Neural cell (in vitro differentiated cells): Measurements from ENCODE around the gene FAM168A. TPM values are rescaled to one million over a fixed set of nuclear protein-coding genes. Genes with fewer than 3 reads are reported as not detected.

Experiments used
- H2AFZ ChIP-seq: fragments of 200-600, 300-800 bp; sonication (generic), shearing (Covaris generic); 2 replicates; pipeline ENCODE4 v1.6.0; 2014; ENCODE audit warnings: low read depth, mild to moderate bottlenecking, antibody characterized with exemption, low read length, moderate library complexity
- H3F3A ChIP-seq: fragments of 200-600 bp; shearing (Covaris generic); 2 replicates; pipeline ENCODE4 v1.6.1; 2016; ENCODE audit warnings: mild to moderate bottlenecking, moderate library complexity, mixed read lengths, antibody characterized with exemption, low read length; ENCODE audit not compliant: insufficient read depth, poor library complexity, severe bottlenecking
- H3K27ac ChIP-seq: fragments of 200-600, 300-800 bp; sonication (generic), shearing (Covaris generic); 2 replicates; pipeline ENCODE4 v1.5.1; 2014; ENCODE audit warnings: mild to moderate bottlenecking, low read length, moderate library complexity
- H3K27me3 ChIP-seq: fragments of 300-800, 200-600 bp; sonication (generic), shearing (Covaris generic); 2 replicates; pipeline ENCODE4 v1.6.0; 2014; ENCODE audit warnings: mild to moderate bottlenecking, low read depth, low read length, moderate library complexity; ENCODE audit not compliant: insufficient read depth
- H3K36me3 ChIP-seq: fragments of 300-800, 200-600 bp; sonication (generic), shearing (Covaris generic); 2 replicates; pipeline ENCODE4 v1.5.1; 2014; ENCODE audit warnings: mild to moderate bottlenecking, antibody characterized with exemption, low read length, moderate library complexity; ENCODE audit not compliant: insufficient read depth
- H3K4me2 ChIP-seq: fragments of 300-800, 200-600 bp; sonication (generic), shearing (Covaris generic); 2 replicates; pipeline ENCODE4 v1.6.0; 2014; ENCODE audit warnings: mild to moderate bottlenecking, low read length
- H3K4me3 ChIP-seq: fragments of 300-800, 200-600 bp; sonication (generic), shearing (Covaris generic); 2 replicates; pipeline ENCODE4 v1.5.1; 2014; ENCODE audit warnings: mild to moderate bottlenecking, low read length, moderate library complexity
- H3K79me2 ChIP-seq: fragments of 200-600 bp; shearing (Covaris generic); replicated peaks from 2 replicates; pipeline ENCODE4 v1.6.0; 2014; ENCODE audit warnings: mild to moderate bottlenecking, low read length, moderate library complexity; ENCODE audit not compliant: insufficient read depth
- H3K9ac ChIP-seq: fragments of 300-800, 200-600 bp; sonication (generic), shearing (Covaris generic); 2 replicates; pipeline ENCODE4 v1.6.1; 2016; ENCODE audit warnings: mild to moderate bottlenecking, low read length, mixed read lengths
- H3K9me2 ChIP-seq: fragments of 200-600 bp; shearing (Covaris generic); 2 replicates; pipeline ENCODE4 v1.6.1; 2016; ENCODE audit warnings: mild to moderate bottlenecking, low read length, mixed read lengths; ENCODE audit not compliant: insufficient read depth
- H3K9me3 ChIP-seq: fragments of 200-600, 300-800 bp; sonication (generic), shearing (Covaris generic); 2 replicates; pipeline ENCODE4 v1.6.1; 2016; ENCODE audit warnings: mild to moderate bottlenecking, mixed run types, low read length, moderate library complexity, mixed read lengths
- H4K20me1 ChIP-seq: fragments of 200-600 bp; shearing (Covaris generic); 2 replicates; pipeline ENCODE4 v1.6.1; 2016; ENCODE audit warnings: mild to moderate bottlenecking, mixed run types; ENCODE audit not compliant: insufficient read depth
- CTCF ChIP-seq: fragments of 450-650 bp; IDR thresholded peaks from 2 replicates; pipeline ENCODE4 v1.5.1; 2014; ENCODE audit warnings: antibody characterized with exemption, mild to moderate bottlenecking, moderate library complexity; ENCODE audit not compliant: poor library complexity, severe bottlenecking
- EP300 ChIP-seq: fragments of 450-650 bp; conservative IDR thresholded peaks from 2 replicates; pipeline ENCODE4 v1.6.1; 2014; ENCODE audit warnings: antibody characterized with exemption, mild to moderate bottlenecking, moderate library complexity; ENCODE audit not compliant: poor library complexity, severe bottlenecking
- EZH2 ChIP-seq: fragments of 200-600, 300-800 bp; shearing (Covaris generic), sonication (generic); IDR thresholded peaks from 2 replicates; pipeline ENCODE4 v1.6.1; 2014; ENCODE audit warnings: antibody characterized with exemption, low read length, borderline replicate concordance, mild to moderate bottlenecking; ENCODE audit not compliant: insufficient read depth, poor library complexity, severe bottlenecking
- MXI1 ChIP-seq: fragments of 450-650 bp; conservative IDR thresholded peaks from 2 replicates; pipeline ENCODE4 v1.6.1; 2014; ENCODE audit warnings: antibody characterized with exemption, mild to moderate bottlenecking; ENCODE audit not compliant: poor library complexity, severe bottlenecking
- POLR2AphosphoS5 ChIP-seq: IDR thresholded peaks from 2 replicates; pipeline ENCODE4 v1.6.1; 2012
- RAD21 ChIP-seq: fragments of 450-650 bp; conservative IDR thresholded peaks from 2 replicates; pipeline ENCODE4 v1.6.1; 2014; ENCODE audit warnings: antibody characterized with exemption, mild to moderate bottlenecking, moderate library complexity
- REST ChIP-seq: IDR thresholded peaks from 2 replicates; pipeline ENCODE4 v1.6.1; 2012; ENCODE audit warnings: borderline replicate concordance
- SMC3 ChIP-seq: fragments of 450-650 bp; conservative IDR thresholded peaks from 2 replicates; pipeline ENCODE4 v1.6.1; 2014; ENCODE audit warnings: antibody characterized with exemption, mild to moderate bottlenecking, moderate library complexity; ENCODE audit not compliant: poor library complexity
- TAF1 ChIP-seq: IDR thresholded peaks from 2 replicates; pipeline ENCODE4 v1.6.1; 2012; ENCODE audit warnings: low read depth
- polyA plus RNA-seq: library from polyadenylated mRNA; depleted of rRNA; stranded (reverse); fragments of >200 nt; gene quantifications from 2 replicates; pipeline ENCODE4 v1.2.3, GENCODE V29; 2014

The FAM168A gene
- polyA plus RNA-seq, 1 donor from 2014 or later: 67.3 TPM

DNA sequence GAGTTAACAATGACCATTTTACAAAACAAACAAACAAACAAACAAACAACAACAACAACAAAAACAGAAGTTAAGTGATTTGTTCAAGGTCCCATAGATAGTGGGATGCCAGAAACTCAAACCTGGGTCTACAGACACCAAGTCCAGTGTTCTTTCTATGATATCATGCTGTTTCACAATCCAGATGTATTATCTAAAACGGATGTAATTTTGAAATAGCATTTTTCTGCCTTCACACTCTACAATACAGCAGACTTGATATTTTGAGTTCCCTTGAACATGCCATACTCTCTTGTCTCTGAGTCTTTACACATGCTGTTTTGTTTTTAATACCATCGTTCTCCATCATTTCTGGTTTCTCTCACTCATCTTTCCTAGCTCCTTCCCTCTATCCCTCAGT is 117.2 kb downstream of the FAM168A start:
- no peak overlapping the region for H3K4me3 ChIP-seq
- no peaks in the 10 kb centered on the region for H3K9me2 ChIP-seq
- no peak overlapping the region for H3K27ac ChIP-seq
- no peaks in the 10 kb centered on the region for H3F3A ChIP-seq
- no peak overlapping the region for H3K9ac ChIP-seq
- peaks cover 33% of the 10 kb centered on the region for H3K79me2 ChIP-seq
- no peaks in the 10 kb centered on the region for H4K20me1 ChIP-seq
- H3K9me3 ChIP-seq: no peaks in the 10 kb centered on the region
- H2AFZ ChIP-seq: no peak overlapping the region
- TF ChIP-seq POLR2AphosphoS5: no peak
- no peaks in the 10 kb centered on the region for H3K36me3 ChIP-seq
- no peak overlapping the region for H3K4me2 ChIP-seq
- H3K27me3 ChIP-seq: no peaks in the 10 kb centered on the region

DNA sequence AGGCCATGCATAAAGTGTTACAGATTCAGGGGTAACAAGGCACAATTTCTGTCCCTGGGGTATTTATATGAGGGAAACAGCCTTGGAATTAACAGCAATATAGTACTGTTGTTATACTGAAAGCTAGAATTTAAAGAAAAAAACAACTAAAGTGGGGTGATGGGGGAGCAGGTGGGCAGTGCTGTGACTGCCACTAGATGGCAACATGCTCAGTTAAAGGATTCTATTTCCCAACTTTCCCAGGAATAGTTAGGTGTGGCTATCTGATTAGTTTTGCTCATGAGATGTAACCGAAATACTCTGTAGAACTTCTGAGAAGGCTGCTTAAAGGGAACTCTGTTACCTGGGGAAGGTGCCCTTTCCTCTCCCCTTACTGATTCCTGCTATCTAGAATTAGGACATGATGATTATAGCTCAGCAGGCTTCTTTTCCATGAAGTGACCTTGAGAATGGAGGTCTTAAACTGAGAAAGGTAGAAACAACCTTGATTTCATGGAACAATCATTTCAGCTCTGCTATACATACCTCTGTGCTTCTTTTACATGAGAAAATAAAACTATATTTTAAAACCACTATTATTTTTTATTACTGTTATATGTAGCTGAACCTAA is 119.1 kb downstream of the FAM168A start:
- Histone ChIP-seq H3K9ac (no peak overlapping the region), H3K4me2 (no peak overlapping the region), H3K27me3 (no peaks in the 10 kb centered on the region), H3K9me2 (no peaks in the 10 kb centered on the region), H4K20me1 (no peaks in the 10 kb centered on the region), H3K4me3 (no peak overlapping the region), H2AFZ (no peak overlapping the region), H3K27ac (no peak overlapping the region), H3F3A (no peaks in the 10 kb centered on the region), H3K79me2 (peaks cover 46% of the 10 kb centered on the region), H3K36me3 (no peaks in the 10 kb centered on the region), H3K9me3 (no peaks in the 10 kb centered on the region)
- TF ChIP-seq EP300: no peak
- peak; percentile 72 for TF ChIP-seq CTCF
- no peak for TF ChIP-seq EZH2
- TF ChIP-seq MXI1: no peak
- no peak for TF ChIP-seq POLR2AphosphoS5
- TF ChIP-seq RAD21: peak; percentile 63
- no peak for TF ChIP-seq TAF1
- no peak for TF ChIP-seq REST
- peak; percentile 68 for TF ChIP-seq SMC3
